NCI-H460 (cell line): ENCODE measurements around the gene GJB1. TPM values are rescaled to one million over a fixed set of nuclear protein-coding genes. Genes with fewer than 3 reads are reported as not detected.
"Not testable (repeated sequence)": the region's sequence is repeated elsewhere in the genome, so short reads cannot be mapped to it uniquely, and the experiment has no call there.

Experiments used
- DNase-seq: peaks from one replicate; pipeline ENCODE4 v3.0.0-alpha.2; 2016; ENCODE audit warnings: low read depth; ENCODE audit errors: extremely low read depth
- polyA plus RNA-seq: library from polyadenylated mRNA; depleted of rRNA; stranded (reverse); fragments of >200 nt; gene quantifications from 2 replicates; pipeline ENCODE4 v1.2.3, GENCODE V29; 2014; cell fraction: nucleus; rRNA removed
- total RNA-seq: library from RNA; depleted of rRNA; stranded (reverse); fragments of >200 nt; shearing (Covaris generic); gene quantifications from 2 replicates; pipeline ENCODE4 v1.2.3, GENCODE V29; 2014; rRNA removed

The GJB1 gene
- not detected in 2 replicates for total RNA-seq
- polyA plus RNA-seq = not detected in 2 replicates

GRCh38 chrX:71222929-71223328 is at the start of gene GJB1:
TSS of gene GJB1 (plus strand) at chrX:71223224. CDS start at chrX:71223708, 484 bp downstream.
- no peak for DNase-seq

GRCh38 chrX:71173440-71173839 is 49.6 kb upstream of the GJB1 start:
- no peak for DNase-seq

- DNase-seq = no peak
These were observed 48.2 kb upstream of the GJB1 start for GRCh38 chrX:71174795-71175194.

- no peak for DNase-seq
These were observed 47.5 kb upstream of the GJB1 start for GRCh38 chrX:71175531-71175930.

GRCh38 chrX:71177327-71177726 is 45.7 kb upstream of the GJB1 start:
- DNase-seq = no peak

- peak; percentile 65 for DNase-seq
These were observed 44.1 kb upstream of the GJB1 start for GRCh38 chrX:71178908-71179307.

GRCh38 chrX:71180579-71181265 is 42.3 kb upstream of the GJB1 start:
- not testable (repeated sequence) for DNase-seq

GRCh38 chrX:71181558-71181909 is 41.5 kb upstream of the GJB1 start:
- DNase-seq = no peak

- DNase-seq = peak; percentile 98
These were observed 40.9 kb upstream of the GJB1 start for GRCh38 chrX:71181910-71182799.

- no peak for DNase-seq
These were observed 40.2 kb upstream of the GJB1 start for GRCh38 chrX:71182871-71183270.

GRCh38 chrX:71183341-71183740 is 39.7 kb upstream of the GJB1 start:
- no peak for DNase-seq

- no peak for DNase-seq
These were observed 38.9 kb upstream of the GJB1 start for GRCh38 chrX:71184092-71184491.

- DNase-seq = no peak
These were observed 38.1 kb upstream of the GJB1 start for GRCh38 chrX:71184803-71185495.

GRCh38 chrX:71191248-71191647 is 31.8 kb upstream of the GJB1 start:
- no peak for DNase-seq

GRCh38 chrX:71195964-71196649 is 26.9 kb upstream of the GJB1 start:
- DNase-seq = no peak

- DNase-seq = no peak
These were observed 25.0 kb upstream of the GJB1 start for GRCh38 chrX:71198066-71198465.

- no peak for DNase-seq
These were observed 23.6 kb upstream of the GJB1 start for GRCh38 chrX:71199252-71200008.

- no peak for DNase-seq
These were observed 12.2 kb upstream of the GJB1 start for GRCh38 chrX:71210816-71211215.

GRCh38 chrX:71212536-71212935 is 10.5 kb upstream of the GJB1 start:
- DNase-seq = no peak

- DNase-seq = no peak
These were observed 8.9 kb upstream of the GJB1 start for GRCh38 chrX:71214152-71214551.
